ENCODE results near the gene NOSIP. TPM values are rescaled to one million over a fixed set of nuclear protein-coding genes. Genes with fewer than 3 reads are reported as not detected.

NOSIP gene
- total and polyA plus RNA-seq, 10 of the 15 experiments (the other 5 are each of a cell fraction or from before 2014, with no cell fraction given), result 7.2 to 85.5 (median 48.4) TPM

DNA sequence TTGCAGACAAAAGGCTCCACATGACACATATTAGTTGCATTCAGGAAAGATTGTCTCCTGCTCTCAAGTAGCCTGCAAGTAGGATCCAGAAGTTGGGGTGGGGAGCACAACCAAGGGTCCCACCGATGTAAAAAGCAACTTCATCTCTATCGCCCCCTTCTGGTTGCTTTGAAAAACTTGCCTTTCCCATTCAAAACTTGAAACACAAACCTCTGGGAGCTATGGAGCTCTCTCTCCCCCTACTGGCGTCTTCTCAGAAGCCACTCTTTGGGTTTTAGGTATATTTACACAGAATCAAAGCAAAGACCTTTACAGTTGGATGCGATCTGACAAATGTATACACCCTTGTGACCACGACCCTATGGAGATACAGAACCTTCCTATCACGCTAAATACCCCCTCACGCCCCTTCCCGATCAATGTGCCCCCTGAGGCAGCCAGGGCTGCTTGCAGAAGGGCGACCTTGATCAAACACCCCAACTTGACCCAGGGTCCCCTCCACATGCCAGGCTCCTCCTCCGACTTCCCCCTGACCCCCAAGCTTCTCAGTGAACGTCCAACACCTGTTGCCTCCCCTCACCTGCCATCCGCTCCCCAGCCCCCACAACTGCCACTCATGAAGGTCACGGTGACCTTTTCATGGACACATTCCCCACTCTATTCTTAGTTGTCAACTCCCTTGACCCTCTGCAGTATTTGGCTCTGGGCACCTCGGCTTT, 10.1 kb downstream of the NOSIP start (continued):
- TF ChIP-seq MXI1 (IDR thresholded peaks at IDR 0.05; ENCODE audit: low read depth, low read length), result 0 out of 2 replicates have a peak, but pooled peaks have one; percentile 6
- no peak for TF ChIP-seq MTA3 (IDR thresholded peaks at IDR 0.05; ENCODE audit: borderline replicate concordance, low read length)
- TF ChIP-seq EED (IDR thresholded peaks at IDR 0.05; ENCODE audit: low read depth), result no peak
- TF ChIP-seq, protein P1, sequence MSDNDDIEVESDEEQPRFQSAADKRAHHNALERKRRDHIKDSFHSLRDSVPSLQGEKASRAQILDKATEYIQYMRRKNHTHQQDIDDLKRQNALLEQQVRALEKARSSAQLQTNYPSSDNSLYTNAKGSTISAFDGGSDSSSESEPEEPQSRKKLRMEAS (IDR thresholded peaks at IDR 0.05; ENCODE audit: low read depth, low read length), result no peak
- no peak for TF ChIP-seq KLF5 (IDR thresholded peaks at IDR 0.05; ENCODE audit: partially characterized antibody)
- TF ChIP-seq, protein P2, sequence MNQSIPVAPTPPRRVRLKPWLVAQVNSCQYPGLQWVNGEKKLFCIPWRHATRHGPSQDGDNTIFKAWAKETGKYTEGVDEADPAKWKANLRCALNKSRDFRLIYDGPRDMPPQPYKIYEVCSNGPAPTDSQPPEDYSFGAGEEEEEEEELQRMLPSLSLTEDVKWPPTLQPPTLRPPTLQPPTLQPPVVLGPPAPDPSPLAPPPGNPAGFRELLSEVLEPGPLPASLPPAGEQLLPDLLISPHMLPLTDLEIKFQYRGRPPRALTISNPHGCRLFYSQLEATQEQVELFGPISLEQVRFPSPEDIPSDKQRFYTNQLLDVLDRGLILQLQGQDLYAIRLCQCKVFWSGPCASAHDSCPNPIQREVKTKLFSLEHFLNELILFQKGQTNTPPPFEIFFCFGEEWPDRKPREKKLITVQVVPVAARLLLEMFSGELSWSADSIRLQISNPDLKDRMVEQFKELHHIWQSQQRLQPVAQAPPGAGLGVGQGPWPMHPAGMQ (IDR thresholded peaks at IDR 0.05; ENCODE audit: borderline replicate concordance), result no peak
- TF ChIP-seq, protein P3, sequence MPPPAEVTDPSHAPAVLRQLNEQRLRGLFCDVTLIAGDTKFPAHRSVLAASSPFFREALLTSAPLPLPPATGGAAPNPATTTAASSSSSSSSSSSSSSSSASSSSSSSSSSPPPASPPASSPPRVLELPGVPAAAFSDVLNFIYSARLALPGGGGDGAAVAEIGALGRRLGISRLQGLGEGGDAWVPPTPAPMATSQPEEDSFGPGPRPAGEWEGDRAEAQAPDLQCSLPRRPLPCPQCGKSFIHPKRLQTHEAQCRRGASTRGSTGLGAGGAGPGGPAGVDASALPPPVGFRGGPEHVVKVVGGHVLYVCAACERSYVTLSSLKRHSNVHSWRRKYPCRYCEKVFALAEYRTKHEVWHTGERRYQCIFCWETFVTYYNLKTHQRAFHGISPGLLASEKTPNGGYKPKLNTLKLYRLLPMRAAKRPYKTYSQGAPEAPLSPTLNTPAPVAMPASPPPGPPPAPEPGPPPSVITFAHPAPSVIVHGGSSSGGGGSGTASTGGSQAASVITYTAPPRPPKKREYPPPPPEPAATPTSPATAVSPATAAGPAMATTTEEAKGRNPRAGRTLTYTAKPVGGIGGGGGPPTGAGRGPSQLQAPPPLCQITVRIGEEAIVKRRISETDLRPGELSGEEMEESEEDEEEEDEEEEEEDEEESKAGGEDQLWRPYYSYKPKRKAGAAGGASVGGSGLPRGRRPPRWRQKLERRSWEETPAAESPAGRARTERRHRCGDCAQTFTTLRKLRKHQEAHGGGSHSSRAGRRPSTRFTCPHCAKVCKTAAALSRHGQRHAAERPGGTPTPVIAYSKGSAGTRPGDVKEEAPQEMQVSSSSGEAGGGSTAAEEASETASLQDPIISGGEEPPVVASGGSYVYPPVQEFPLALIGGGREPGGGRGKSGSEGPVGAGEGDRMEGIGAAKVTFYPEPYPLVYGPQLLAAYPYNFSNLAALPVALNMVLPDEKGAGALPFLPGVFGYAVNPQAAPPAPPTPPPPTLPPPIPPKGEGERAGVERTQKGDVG (CRISPR knock-in tag; IDR thresholded peaks at IDR 0.05), result no peak
- TF ChIP-seq FOXM1 (IDR thresholded peaks at IDR 0.05; ENCODE audit: low read depth, low read length), result no peak
- TF ChIP-seq TBL1XR1 (IDR thresholded peaks at IDR 0.05; ENCODE audit: low read depth, low read length), result no peak
- no peak for TF ChIP-seq YBX1 (IDR thresholded peaks at IDR 0.05)
- TF ChIP-seq NFIC (IDR thresholded peaks at IDR 0.05; ENCODE audit: low read depth, low read length), result no peak
- no peak for TF ChIP-seq JUND (IDR thresholded peaks at IDR 0.05; ENCODE audit: low read depth, low read length)
- no peak for TF ChIP-seq NR2F1 (conservative IDR thresholded peaks at IDR 0.05)
- TF ChIP-seq, protein P4, sequence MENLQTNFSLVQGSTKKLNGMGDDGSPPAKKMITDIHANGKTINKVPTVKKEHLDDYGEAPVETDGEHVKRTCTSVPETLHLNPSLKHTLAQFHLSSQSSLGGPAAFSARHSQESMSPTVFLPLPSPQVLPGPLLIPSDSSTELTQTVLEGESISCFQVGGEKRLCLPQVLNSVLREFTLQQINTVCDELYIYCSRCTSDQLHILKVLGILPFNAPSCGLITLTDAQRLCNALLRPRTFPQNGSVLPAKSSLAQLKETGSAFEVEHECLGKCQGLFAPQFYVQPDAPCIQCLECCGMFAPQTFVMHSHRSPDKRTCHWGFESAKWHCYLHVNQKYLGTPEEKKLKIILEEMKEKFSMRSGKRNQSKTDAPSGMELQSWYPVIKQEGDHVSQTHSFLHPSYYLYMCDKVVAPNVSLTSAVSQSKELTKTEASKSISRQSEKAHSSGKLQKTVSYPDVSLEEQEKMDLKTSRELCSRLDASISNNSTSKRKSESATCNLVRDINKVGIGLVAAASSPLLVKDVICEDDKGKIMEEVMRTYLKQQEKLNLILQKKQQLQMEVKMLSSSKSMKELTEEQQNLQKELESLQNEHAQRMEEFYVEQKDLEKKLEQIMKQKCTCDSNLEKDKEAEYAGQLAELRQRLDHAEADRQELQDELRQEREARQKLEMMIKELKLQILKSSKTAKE (IDR thresholded peaks at IDR 0.05; ENCODE audit: low read depth, poor library complexity, severe bottlenecking), result no peak
- TF ChIP-seq ZNF384 (IDR thresholded peaks at IDR 0.05; ENCODE audit: borderline replicate concordance, low read depth, low read length), result no peak
- no peak for TF ChIP-seq CEBPB (IDR thresholded peaks at IDR 0.05; ENCODE audit: borderline replicate concordance in 1 of 2, low read depth in 2 of 2, low read length in 2 of 2)
- peak in 1 of 2 experiments; percentile 38; a peak in 1 of 4 replicates for TF ChIP-seq BHLHE40 (IDR thresholded peaks at IDR 0.05; ENCODE audit: borderline replicate concordance in 1 of 2, low read depth in 2 of 2, low read length in 1 of 2)
- no peak for TF ChIP-seq GATAD2B (conservative IDR thresholded peaks at IDR 0.05; ENCODE audit: low read depth)
- no peak for TF ChIP-seq NFYA (IDR thresholded peaks at IDR 0.05; ENCODE audit: borderline replicate concordance, low read depth, low read length)
- no peak for TF ChIP-seq DPF2 (IDR thresholded peaks at IDR 0.05)
- TF ChIP-seq MYB (IDR thresholded peaks at IDR 0.05; ENCODE audit: borderline replicate concordance, low read depth, low read length), result no peak
- TF ChIP-seq RUNX3 (IDR thresholded peaks at IDR 0.05; ENCODE audit: low read length), result peak; percentile 41; the same call in 1 of the 2 replicates
- TF ChIP-seq EZH2 (IDR thresholded peaks at IDR 0.05; ENCODE audit: borderline replicate concordance, control insufficient read depth, low read depth, low read length), result no peak
- peak; percentile 97 for TF ChIP-seq RAD21 (IDR thresholded peaks at IDR 0.05; ENCODE audit: insufficient read depth, low read depth, low read length)

Data from GM12878 (cell line).